ENCODE measurements around the gene BICD1.

BICD1 gene

GRCh38 chr12:32070370-32070769 lies 36.3 kb upstream of the BICD1 start:
- TF ChIP-seq SPI1 (IDR thresholded peaks at IDR 0.05; ENCODE audit: borderline replicate concordance, low read depth) (no peak), POLR2AphosphoS5 (IDR thresholded peaks at IDR 0.05; ENCODE audit: low read depth) (no peak), REST (IDR thresholded peaks at IDR 0.05; ENCODE audit: insufficient replicate concordance, low read depth) (no peak), GABPA (IDR thresholded peaks at IDR 0.05; ENCODE audit: low read depth) (no peak)
- no peak overlapping the region for H3K4me3 ChIP-seq (replicated peaks; ENCODE audit: insufficient read depth, low read length)
- H3K27me3 ChIP-seq (ENCODE audit: insufficient read depth, poor library complexity, severe bottlenecking) = no peaks in the 10 kb centered on the region
- H3K27ac ChIP-seq (replicated peaks) = no peak overlapping the region
- DNase-seq (ENCODE audit: low read depth in 1 of 2, low spot score in 1 of 2) = no peak

GRCh38 chr12:32072102-32072501 lies 34.5 kb upstream of the BICD1 start:
- DNase-seq (ENCODE audit: low read depth in 1 of 2, low spot score in 1 of 2) = no peak
- Histone ChIP-seq H3K27ac (replicated peaks) (no peak overlapping the region), H3K27me3 (ENCODE audit: insufficient read depth, poor library complexity, severe bottlenecking) (no peaks in the 10 kb centered on the region), H3K4me3 (replicated peaks; ENCODE audit: insufficient read depth, low read length) (no peak overlapping the region)
- TF ChIP-seq GABPA (IDR thresholded peaks at IDR 0.05; ENCODE audit: low read depth) (no peak), POLR2AphosphoS5 (IDR thresholded peaks at IDR 0.05; ENCODE audit: low read depth) (no peak), REST (IDR thresholded peaks at IDR 0.05; ENCODE audit: insufficient replicate concordance, low read depth) (no peak), CTCF (IDR thresholded peaks at IDR 0.05; ENCODE audit: insufficient read depth, low read length) (no peak), SPI1 (IDR thresholded peaks at IDR 0.05; ENCODE audit: borderline replicate concordance, low read depth) (no peak)

- TF ChIP-seq CTCF (IDR thresholded peaks at IDR 0.05; ENCODE audit: insufficient read depth, low read length) (no peak), GABPA (IDR thresholded peaks at IDR 0.05; ENCODE audit: low read depth) (no peak), SPI1 (IDR thresholded peaks at IDR 0.05; ENCODE audit: borderline replicate concordance, low read depth) (no peak), REST (IDR thresholded peaks at IDR 0.05; ENCODE audit: insufficient replicate concordance, low read depth) (no peak), POLR2AphosphoS5 (IDR thresholded peaks at IDR 0.05; ENCODE audit: low read depth) (no peak)
- Histone ChIP-seq H3K27ac (replicated peaks) (no peak overlapping the region), H3K27me3 (ENCODE audit: insufficient read depth, poor library complexity, severe bottlenecking) (no peaks in the 10 kb centered on the region), H3K4me3 (replicated peaks; ENCODE audit: insufficient read depth, low read length) (no peak overlapping the region)
- no peak for DNase-seq (ENCODE audit: low read depth in 1 of 2, low spot score in 1 of 2)
These were observed 32.2 kb upstream of the BICD1 start for GRCh38 chr12:32074432-32074831.

Data from HL-60 (cell line).